NT2/D1 (cell line): Measurements from ENCODE around the gene PTPRO.
A peak's percentile ranks its signal among the peaks of the same experiment; 100 is the strongest.

Experiments used
- DNase-seq: peaks from one replicate; pipeline ENCODE4 v3.0.0-alpha.2; 2011; ENCODE audit warnings: low read depth, low spot score
- H3K27me3 ChIP-seq: 2 replicates; pipeline ENCODE4 v1.6.0; 2011; ENCODE audit warnings: mild to moderate bottlenecking; ENCODE audit not compliant: insufficient read length, insufficient read depth
- H3K36me3 ChIP-seq: 2 replicates; pipeline ENCODE4 v1.6.1; 2011; ENCODE audit warnings: mild to moderate bottlenecking, low read length, mixed read lengths; ENCODE audit not compliant: insufficient read depth, insufficient read length
- H3K4me1 ChIP-seq: 2 replicates; pipeline ENCODE4 v1.5.1; 2011; ENCODE audit not compliant: insufficient read depth, insufficient read length
- H3K4me3 ChIP-seq: 2 replicates; pipeline ENCODE4 v1.5.1; 2011; ENCODE audit warnings: low read depth; ENCODE audit not compliant: insufficient read length
- H3K9ac ChIP-seq: 2 replicates; pipeline ENCODE4 v1.6.0; 2011; ENCODE audit warnings: low read depth; ENCODE audit not compliant: insufficient read length
- H3K9me3 ChIP-seq: 2 replicates; pipeline ENCODE4 v1.5.1; 2011; ENCODE audit warnings: mild to moderate bottlenecking, low read length; ENCODE audit not compliant: insufficient read depth
- SUZ12 ChIP-seq: IDR thresholded peaks from 2 replicates; pipeline ENCODE4 v1.6.1; 2011; ENCODE audit not compliant: insufficient read length, insufficient read depth; ENCODE audit errors: extremely low read depth
- YY1 ChIP-seq: IDR thresholded peaks from 2 replicates; pipeline ENCODE4 v1.6.1; 2011; ENCODE audit not compliant: insufficient read length, insufficient read depth
- ZNF274 ChIP-seq: IDR thresholded peaks from 2 replicates; pipeline ENCODE4 v1.6.1; 2011; ENCODE audit warnings: mild to moderate bottlenecking, low read depth, low read length

The PTPRO gene

GRCh38 chr12:15322164-15323061 is at the start of gene PTPRO:
TSS of gene PTPRO (plus strand) at chr12:15322508.
- H3K9ac ChIP-seq: peak within 1 kb of the TSS; percentile 80
- no peaks in the 10 kb centered on the region for H3K4me1 ChIP-seq
- H3K4me3 ChIP-seq: peak within 1 kb of the TSS; percentile 72
- peak; percentile 77 for DNase-seq
- H3K36me3 ChIP-seq: no peaks in the 10 kb centered on the region
- H3K9me3 ChIP-seq: no peaks in the 10 kb centered on the region
- peaks cover 24% of the 10 kb centered on the region for H3K27me3 ChIP-seq
- TF ChIP-seq ZNF274 (no peak), YY1 (no peak), SUZ12 (no peak)

GRCh38 chr12:15273896-15274295 is 48.4 kb upstream of the PTPRO start:
- H3K9me3 ChIP-seq: no peaks in the 10 kb centered on the region
- H3K36me3 ChIP-seq: no peaks in the 10 kb centered on the region
- TF ChIP-seq ZNF274: no peak
- no peak for TF ChIP-seq SUZ12
- no peak for TF ChIP-seq YY1
- H3K4me1 ChIP-seq: no peaks in the 10 kb centered on the region
- no peak for DNase-seq
- H3K4me3 ChIP-seq: no peak overlapping the region
- no peak overlapping the region for H3K9ac ChIP-seq
- H3K27me3 ChIP-seq: no peaks in the 10 kb centered on the region

- H3K4me1 ChIP-seq: no peaks in the 10 kb centered on the region
- TF ChIP-seq ZNF274: no peak
- no peak for TF ChIP-seq YY1
- no peaks in the 10 kb centered on the region for H3K9me3 ChIP-seq
- DNase-seq: no peak
- no peaks in the 10 kb centered on the region for H3K27me3 ChIP-seq
- H3K9ac ChIP-seq: no peak overlapping the region
- no peaks in the 10 kb centered on the region for H3K36me3 ChIP-seq
- H3K4me3 ChIP-seq: no peak overlapping the region
Observed at GRCh38 chr12:15274561-15274967, 47.7 kb upstream of the PTPRO start.

DNA sequence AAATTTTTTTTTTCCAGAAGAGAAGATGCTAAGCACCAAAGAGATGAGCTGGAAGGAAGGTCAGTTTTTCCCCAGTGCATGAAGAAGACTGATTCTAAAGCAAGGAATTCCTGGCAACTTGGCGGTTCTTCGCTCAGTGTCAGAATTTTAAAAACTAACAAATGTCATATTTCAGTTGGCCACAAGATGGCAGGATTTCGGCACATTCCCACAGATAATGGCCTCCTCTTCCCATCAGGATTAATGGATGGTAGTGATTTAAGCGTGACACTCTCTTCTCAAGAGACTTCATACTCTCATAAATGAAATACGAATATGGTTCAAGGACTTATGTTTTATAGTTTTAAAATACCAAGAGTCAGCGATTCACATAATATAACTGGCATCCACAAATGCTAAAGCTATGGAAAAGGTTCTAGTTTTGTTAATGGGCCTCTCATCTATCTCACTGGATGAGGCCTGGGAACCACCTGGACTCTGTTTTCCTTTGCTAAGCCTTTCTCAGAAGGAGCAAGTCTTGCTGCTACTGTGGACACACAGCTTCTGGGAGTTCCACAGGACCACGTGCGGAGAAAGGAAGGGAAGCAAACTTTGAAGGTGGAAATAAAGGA is 46.1 kb upstream of the PTPRO start:
- H3K4me3 ChIP-seq: no peak overlapping the region
- TF ChIP-seq YY1 (peak; percentile 49), SUZ12 (no peak), ZNF274 (no peak)
- H3K27me3 ChIP-seq: no peaks in the 10 kb centered on the region
- no peaks in the 10 kb centered on the region for H3K36me3 ChIP-seq
- DNase-seq: peak; percentile 82
- H3K9ac ChIP-seq: no peak overlapping the region
- no peaks in the 10 kb centered on the region for H3K9me3 ChIP-seq
- H3K4me1 ChIP-seq: no peaks in the 10 kb centered on the region

GRCh38 chr12:15278816-15279658 is 43.3 kb upstream of the PTPRO start:
- Histone ChIP-seq H3K4me3 (no peak overlapping the region), H3K4me1 (no peaks in the 10 kb centered on the region), H3K27me3 (no peaks in the 10 kb centered on the region), H3K36me3 (no peaks in the 10 kb centered on the region), H3K9ac (no peak overlapping the region), H3K9me3 (no peaks in the 10 kb centered on the region)
- no peak for DNase-seq
- TF ChIP-seq YY1: no peak
- TF ChIP-seq SUZ12: no peak
- TF ChIP-seq ZNF274: no peak

DNA sequence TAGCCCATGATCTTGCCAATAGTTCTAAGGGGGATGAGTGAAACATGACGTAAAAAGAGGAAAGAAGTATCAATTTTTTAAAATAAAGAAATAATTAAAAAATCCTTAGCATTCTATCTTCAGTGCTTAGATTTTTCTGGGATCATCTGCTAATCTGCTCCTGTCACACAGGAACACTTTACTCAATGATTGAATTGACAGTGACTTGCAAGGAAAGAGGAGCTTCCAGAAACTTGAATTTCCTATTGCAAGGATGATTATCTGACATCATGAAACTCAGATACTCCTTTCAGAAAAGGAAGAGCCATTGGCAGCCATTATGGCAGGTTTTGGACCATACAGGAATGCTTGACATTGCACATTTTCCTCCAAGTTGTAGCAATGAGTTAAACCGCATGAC is 41.4 kb upstream of the PTPRO start:
- Histone ChIP-seq H3K27me3 (no peaks in the 10 kb centered on the region), H3K9me3 (no peaks in the 10 kb centered on the region), H3K36me3 (no peaks in the 10 kb centered on the region), H3K4me3 (no peak overlapping the region), H3K9ac (no peak overlapping the region), H3K4me1 (no peaks in the 10 kb centered on the region)
- no peak for DNase-seq
- TF ChIP-seq YY1 (no peak), SUZ12 (no peak), ZNF274 (no peak)
